ENCODE data around the gene CORO2B. TPM values are rescaled to one million over a fixed set of nuclear protein-coding genes. Genes with fewer than 3 reads are reported as not detected.
A peak's percentile ranks its signal among the peaks of the same experiment; 100 is the strongest.

CORO2B gene
- total and polyA plus RNA-seq, 9 donors, result 7.5 to 61.0 (median 18.0) TPM

DNA sequence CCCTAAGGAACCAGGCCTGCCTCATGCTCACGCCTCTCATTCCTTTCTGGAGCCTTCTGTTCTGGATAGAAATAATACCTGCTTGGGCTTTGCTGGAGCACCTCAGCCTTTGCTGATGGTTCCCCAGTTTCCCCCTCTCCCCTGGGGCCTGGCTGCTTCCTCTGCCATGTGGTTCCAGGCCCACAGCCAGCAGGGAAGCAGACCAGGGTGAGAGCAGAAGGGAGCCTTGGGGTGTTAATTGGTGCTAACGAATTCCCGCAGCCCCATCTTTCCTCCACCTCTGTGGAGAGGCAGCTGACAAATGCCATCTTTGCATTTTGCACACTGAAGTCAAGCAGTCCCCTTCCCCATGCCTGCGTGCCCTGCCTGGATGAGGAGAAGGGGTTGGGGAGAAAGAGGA is 13.1 kb upstream of the CORO2B start:
- no peaks in the 10 kb centered on the region for H3K9me3 ChIP-seq
- intact Hi-C loops (cut with DNase I), result no loop called here

DNA sequence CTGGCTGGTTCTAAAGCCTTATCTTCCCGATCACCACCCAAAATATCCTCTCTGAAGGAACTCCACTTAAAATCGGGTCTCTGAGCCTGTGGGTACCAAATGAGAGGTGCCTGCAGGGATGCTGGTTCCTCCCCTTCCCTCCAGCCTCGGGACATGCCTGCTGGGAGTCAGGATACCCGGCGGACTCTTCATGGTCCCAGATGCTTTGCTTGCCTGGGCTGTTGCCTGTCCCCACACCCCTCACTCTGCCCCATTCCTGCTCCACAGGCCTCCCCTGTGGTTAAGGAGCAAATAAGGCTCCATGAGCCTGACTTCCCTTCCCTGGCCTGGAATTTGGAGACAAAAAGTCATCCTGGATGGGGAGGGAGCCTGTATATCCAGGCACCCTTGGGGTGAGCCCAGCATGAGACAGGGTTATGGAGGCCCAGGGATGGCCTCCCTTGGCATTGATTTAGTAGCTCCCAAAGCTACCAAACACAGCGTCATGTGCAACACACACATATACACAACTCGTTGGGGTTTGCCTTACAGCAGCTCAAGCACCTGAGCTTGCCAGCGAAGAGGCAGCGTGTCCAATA is 12.3 kb upstream of the CORO2B start:
- no peak overlapping the region for H3K27ac ChIP-seq
- peak in 1 of 5 donors; percentile 10 for DNase-seq
- WGBS, 3 donors, result 60 to 64% (median 64%) methylated on average over 9 of the region's 9 CpGs
- TF ChIP-seq, protein P1, sequence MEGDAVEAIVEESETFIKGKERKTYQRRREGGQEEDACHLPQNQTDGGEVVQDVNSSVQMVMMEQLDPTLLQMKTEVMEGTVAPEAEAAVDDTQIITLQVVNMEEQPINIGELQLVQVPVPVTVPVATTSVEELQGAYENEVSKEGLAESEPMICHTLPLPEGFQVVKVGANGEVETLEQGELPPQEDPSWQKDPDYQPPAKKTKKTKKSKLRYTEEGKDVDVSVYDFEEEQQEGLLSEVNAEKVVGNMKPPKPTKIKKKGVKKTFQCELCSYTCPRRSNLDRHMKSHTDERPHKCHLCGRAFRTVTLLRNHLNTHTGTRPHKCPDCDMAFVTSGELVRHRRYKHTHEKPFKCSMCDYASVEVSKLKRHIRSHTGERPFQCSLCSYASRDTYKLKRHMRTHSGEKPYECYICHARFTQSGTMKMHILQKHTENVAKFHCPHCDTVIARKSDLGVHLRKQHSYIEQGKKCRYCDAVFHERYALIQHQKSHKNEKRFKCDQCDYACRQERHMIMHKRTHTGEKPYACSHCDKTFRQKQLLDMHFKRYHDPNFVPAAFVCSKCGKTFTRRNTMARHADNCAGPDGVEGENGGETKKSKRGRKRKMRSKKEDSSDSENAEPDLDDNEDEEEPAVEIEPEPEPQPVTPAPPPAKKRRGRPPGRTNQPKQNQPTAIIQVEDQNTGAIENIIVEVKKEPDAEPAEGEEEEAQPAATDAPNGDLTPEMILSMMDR (IDR thresholded peaks at IDR 0.05), result no peak
- TF ChIP-seq EP300 (IDR thresholded peaks at IDR 0.05) (no peak), POLR2A (IDR thresholded peaks at IDR 0.05) (no peak)
- H3K27me3 ChIP-seq, result no peaks in the 10 kb centered on the region
- no peaks in the 10 kb centered on the region for H3K36me3 ChIP-seq
- H3K4me3 ChIP-seq, result no peak overlapping the region
- no peaks in the 10 kb centered on the region for H3K9me3 ChIP-seq
- peaks cover 3% of the 10 kb centered on the region for H3K4me1 ChIP-seq (ENCODE audit: insufficient read depth)
- intact Hi-C loops (cut with DNase I), result no loop called here

More for the DNA sequence above, 13.1 kb upstream of the CORO2B start:
- H3K27me3 ChIP-seq, result no peaks in the 10 kb centered on the region
- DNase-seq, result peak in 1 of 5 donors; percentile 13
- 82 to 91% (median 86%) methylated on average over 4 of the region's 4 CpGs for WGBS, 3 donors
- H3K36me3 ChIP-seq, result no peaks in the 10 kb centered on the region
- no peak for TF ChIP-seq EP300 (IDR thresholded peaks at IDR 0.05)
- TF ChIP-seq, protein P1 (IDR thresholded peaks at IDR 0.05), result no peak
- TF ChIP-seq POLR2A (IDR thresholded peaks at IDR 0.05), result no peak
- H3K4me3 ChIP-seq, result no peak overlapping the region
- no peak overlapping the region for H3K27ac ChIP-seq
- H3K4me1 ChIP-seq (ENCODE audit: insufficient read depth), result peaks cover 3% of the 10 kb centered on the region

DNA sequence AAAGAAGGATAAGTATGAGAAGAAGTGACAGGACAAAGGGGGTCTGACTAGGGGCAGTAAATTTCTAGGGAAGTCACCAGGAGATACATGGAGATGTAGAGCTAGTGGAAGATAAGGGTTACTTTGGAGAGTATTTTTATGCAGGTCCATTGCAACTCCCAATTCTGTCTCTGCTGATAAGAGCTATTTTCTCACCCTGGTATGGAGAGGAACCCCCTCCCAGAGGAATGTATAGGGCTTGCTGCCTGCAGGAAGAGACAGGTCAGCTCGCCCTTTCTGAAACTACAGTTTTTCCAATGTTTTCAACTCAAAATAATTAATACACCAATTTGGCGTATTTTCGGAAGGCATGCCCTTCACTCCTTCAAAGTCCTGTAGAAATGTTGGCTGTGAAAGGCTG is 11.4 kb upstream of the CORO2B start:
- WGBS, 3 donors, result 8 to 27% (median 9%) methylated on average over 3 of the region's 3 CpGs
- Histone ChIP-seq H3K27ac (no peak overlapping the region), H3K27me3 (no peaks in the 10 kb centered on the region), H3K4me3 (no peak overlapping the region), H3K36me3 (no peaks in the 10 kb centered on the region), H3K9me3 (no peaks in the 10 kb centered on the region), H3K4me1 (ENCODE audit: insufficient read depth) (peaks cover 3% of the 10 kb centered on the region)
- intact Hi-C loops (cut with DNase I), result no loop called here
- no peak for DNase-seq
- TF ChIP-seq, protein P1 (IDR thresholded peaks at IDR 0.05), result no peak
- TF ChIP-seq POLR2A (IDR thresholded peaks at IDR 0.05) (no peak), EP300 (IDR thresholded peaks at IDR 0.05) (no peak)

- Histone ChIP-seq H3K9me3 (no peaks in the 10 kb centered on the region), H3K27ac (no peak overlapping the region), H3K4me3 (no peak overlapping the region), H3K27me3 (no peaks in the 10 kb centered on the region), H3K4me1 (ENCODE audit: insufficient read depth) (peaks cover 3% of the 10 kb centered on the region), H3K36me3 (no peaks in the 10 kb centered on the region)
- 94 to 95% (median 94%) methylated on average over 1 of the region's 1 CpG for WGBS, 3 donors
- DNase-seq, result no peak
- no peak for TF ChIP-seq EP300 (IDR thresholded peaks at IDR 0.05)
- TF ChIP-seq POLR2A (IDR thresholded peaks at IDR 0.05), result no peak
- TF ChIP-seq, protein P1 (IDR thresholded peaks at IDR 0.05), result no peak
- intact Hi-C loops (cut with DNase I), result no loop called here
Observed at GRCh38 chr15:68570974-68571373, 7.8 kb upstream of the CORO2B start.

All from ovary (tissue), 9 donors.